Stimulated activated CD8-positive, alpha-beta memory T cell treated with anti-CD3 and anti-CD28 coated beads, Interleukin-12 subunit alpha, Interleukin-12 subunit beta, amount 100 ng/mL, for 4 hours (primary cell): ENCODE measurements around the gene SLC25A33.
A peak's percentile ranks its signal among the peaks of the same experiment; 100 is the strongest.

Experiments
- DNase-seq: peaks from one replicate; pipeline ENCODE4 v3.0.0-alpha.2; 2020; ENCODE audit warnings: low read depth

Gene SLC25A33

GRCh38 chr1:9589144-9589718 is 50.0 kb downstream of the SLC25A33 start:
- peak; percentile 17 for DNase-seq

GRCh38 chr1:9589719-9590157 is 50.5 kb downstream of the SLC25A33 start:
- DNase-seq = no peak

GRCh38 chr1:9590201-9590600 is 50.9 kb downstream of the SLC25A33 start:
- no peak for DNase-seq

GRCh38 chr1:9590945-9591668 is 51.8 kb downstream of the SLC25A33 start:
- no peak for DNase-seq

GRCh38 chr1:9591669-9592509 is 52.6 kb downstream of the SLC25A33 start:
- DNase-seq = no peak

GRCh38 chr1:9592510-9593075 is 53.3 kb downstream of the SLC25A33 start:
- no peak for DNase-seq

- no peak for DNase-seq
Measured at GRCh38 chr1:9593147-9593491, 53.9 kb downstream of the SLC25A33 start.

- no peak for DNase-seq
Measured at GRCh38 chr1:9593492-9594465, 54.5 kb downstream of the SLC25A33 start.

- no peak for DNase-seq
Measured at GRCh38 chr1:9594471-9595155, 55.3 kb downstream of the SLC25A33 start.

- no peak for DNase-seq
Measured at GRCh38 chr1:9595156-9595967, 56.1 kb downstream of the SLC25A33 start.

- DNase-seq = no peak
Measured at GRCh38 chr1:9595968-9596340, 56.7 kb downstream of the SLC25A33 start.

GRCh38 chr1:9596415-9597123 is 57.3 kb downstream of the SLC25A33 start:
- no peak for DNase-seq

- DNase-seq = no peak
Measured at GRCh38 chr1:9597361-9598315, 58.4 kb downstream of the SLC25A33 start.

GRCh38 chr1:9598316-9598700 is 59.0 kb downstream of the SLC25A33 start:
- no peak for DNase-seq

- no peak for DNase-seq
Measured at GRCh38 chr1:9599741-9600140, 60.5 kb downstream of the SLC25A33 start.

GRCh38 chr1:9600861-9601834 is 61.9 kb downstream of the SLC25A33 start:
- DNase-seq = no peak
